ENCODE results near the gene SNX3.

GRCh38 chr6:108203189-108204112 lies 57.4 kb downstream of the SNX3 start:
- TF ChIP-seq CTCF (IDR thresholded peaks at IDR 0.05), result no peak
- TF ChIP-seq POLR2A (IDR thresholded peaks at IDR 0.05), result no peak

Data from adrenal gland (tissue), 5 donors.